ENCODE results near the gene MTF1.
"Not testable (repeated sequence)": the region's sequence is repeated elsewhere in the genome, so short reads cannot be mapped to it uniquely, and the experiment has no call there.

MTF1 gene

GRCh38 chr1:37901893-37902225 is 42.5 kb upstream of the MTF1 start:
- Histone ChIP-seq H3K27me3 (no peaks in the 10 kb centered on the region), H3K27ac (no peak overlapping the region), H3K4me3 (no peak overlapping the region), H3K36me3 (peaks cover 0 to 6% (median 5%) of the 10 kb centered on the region in 3 donors), H3K9me3 (no peaks in the 10 kb centered on the region), H3K4me1 (peaks cover 0 to 28% (median 3%) of the 10 kb centered on the region in 4 donors)
- intact Hi-C loops (cut with DNase I; ENCODE audit: low total_unique reads) = no loop called here
- no peak for TF ChIP-seq CTCF (IDR thresholded peaks at IDR 0.05)
- DNase-seq = no peak

- intact Hi-C loops (cut with DNase I; ENCODE audit: low total_unique reads) = no loop called here
- H3K4me3 ChIP-seq = no peak overlapping the region
- H3K4me1 ChIP-seq = peaks cover 0 to 22% (median 2%) of the 10 kb centered on the region in 4 donors
- H3K27ac ChIP-seq = no peak overlapping the region
- peaks cover 0 to 6% (median 5%) of the 10 kb centered on the region in 3 donors for H3K36me3 ChIP-seq
- H3K27me3 ChIP-seq = no peaks in the 10 kb centered on the region
- DNase-seq = no peak
- H3K9me3 ChIP-seq = no peaks in the 10 kb centered on the region
- no peak for TF ChIP-seq CTCF (IDR thresholded peaks at IDR 0.05)
Observed at GRCh38 chr1:37901191-37901892, 42.0 kb upstream of the MTF1 start.

GRCh38 chr1:37897563-37897962 is 38.2 kb upstream of the MTF1 start:
- H3K4me1 ChIP-seq; DNase-seq; H3K36me3 ChIP-seq; H3K27me3 ChIP-seq; H3K4me3 ChIP-seq; H3K9me3 ChIP-seq; H3K27ac ChIP-seq; intact Hi-C loops (cut with DNase I; ENCODE audit: low total_unique reads): not testable (repeated sequence)

- Histone ChIP-seq H3K4me1 (peaks cover 0 to 9% (median 0%) of the 10 kb centered on the region in 4 donors), H3K9me3 (no peaks in the 10 kb centered on the region), H3K4me3 (no peak overlapping the region), H3K27ac (peak overlapping the region; percentile 48 to 63), H3K27me3 (no peaks in the 10 kb centered on the region), H3K36me3 (peaks cover 13 to 26% (median 18%) of the 10 kb centered on the region in 3 donors)
- intact Hi-C loops (cut with DNase I; ENCODE audit: low total_unique reads) = loop anchor here (5.0 kb wide), 1 partner anchor 39 kb away; no protein-coding TSS in a partner anchor
- no peak for DNase-seq
- TF ChIP-seq CTCF (IDR thresholded peaks at IDR 0.05) = no peak
Observed at GRCh38 chr1:37893673-37894072, 34.3 kb upstream of the MTF1 start.

GRCh38 chr1:37892151-37893047 is 33.0 kb upstream of the MTF1 start:
- no peak for TF ChIP-seq CTCF (IDR thresholded peaks at IDR 0.05)
- no peak for DNase-seq
- peak overlapping the region; percentile 48 to 63 for H3K27ac ChIP-seq

More at GRCh38 chr1:37892151-37893047, 33.0 kb upstream of the MTF1 start:
- no peaks in the 10 kb centered on the region for H3K9me3 ChIP-seq
- no peak overlapping the region for H3K4me3 ChIP-seq
- H3K36me3 ChIP-seq = peaks cover 25 to 39% (median 31%) of the 10 kb centered on the region in 3 donors
- no peaks in the 10 kb centered on the region for H3K27me3 ChIP-seq
- H3K4me1 ChIP-seq = peaks cover 0 to 9% (median 0%) of the 10 kb centered on the region in 4 donors
- intact Hi-C loops (cut with DNase I; ENCODE audit: low total_unique reads) = loop anchor here (5.0 kb wide), 1 partner anchor 40 kb away; no protein-coding TSS in a partner anchor
